Measurements from ENCODE around the gene LEMD3.
"Not testable (repeated sequence)": the region's sequence is repeated elsewhere in the genome, so short reads cannot be mapped to it uniquely, and the experiment has no call there.

The LEMD3 gene

GRCh38 chr12:65276916-65277530, 107.6 kb downstream of the LEMD3 start:
- peaks cover 0 to 9% (median 7%) of the 10 kb centered on the region in 10 experiments; a peak in 13 of 20 replicates for H3K4me1 ChIP-seq
- peaks cover 0 to 18% (median 12%) of the 10 kb centered on the region in 11 experiments; a peak in 17 of 22 replicates for H3K9me3 ChIP-seq (replicated peaks in 1 of 11)

GRCh38 chr12:65277994-65278575, 108.7 kb downstream of the LEMD3 start:
- H4K20me1 ChIP-seq, result peaks cover 0 to 12% (median 0%) of the 10 kb centered on the region in 11 experiments; a peak in 1 of 22 replicates
- no peak for TF ChIP-seq Cebpa-rat (IDR thresholded peaks at IDR 0.05)
- H3K27me3 ChIP-seq, result peaks cover 48 to 59% (median 54%) of the 10 kb centered on the region in 11 experiments
- no peak overlapping the region for H3K27ac ChIP-seq
- H3K4me2 ChIP-seq, result 0 out of 22 replicates have a peak overlapping the region, but pooled peaks of 1 of the 11 experiments have one; percentile 97
- H3K4me1 ChIP-seq, result peaks cover 0 to 9% (median 7%) of the 10 kb centered on the region in 10 experiments; a peak in 13 of 20 replicates
- peaks cover 0 to 18% (median 12%) of the 10 kb centered on the region in 11 experiments; a peak in 17 of 22 replicates for H3K9me3 ChIP-seq (replicated peaks in 1 of 11)
- H3K36me3 ChIP-seq, result no peaks in the 10 kb centered on the region
- no peak overlapping the region for H3K9ac ChIP-seq
- H3K4me3 ChIP-seq, result peak overlapping the region in 5 of 10 experiments; percentile 51 to 68 (median 56); a peak in 7 of 20 replicates

More at GRCh38 chr12:65276916-65277530, 107.6 kb downstream of the LEMD3 start:
- Histone ChIP-seq H4K20me1 (peaks cover 0 to 12% (median 0%) of the 10 kb centered on the region in 11 experiments; a peak in 1 of 22 replicates), H3K36me3 (no peaks in the 10 kb centered on the region), H3K4me3 (no peak overlapping the region), H3K27me3 (peaks cover 48 to 59% (median 54%) of the 10 kb centered on the region in 11 experiments), H3K9ac (no peak overlapping the region), H3K4me2 (no peak overlapping the region), H3K27ac (no peak overlapping the region)
- no peak for TF ChIP-seq Cebpa-rat (IDR thresholded peaks at IDR 0.05)

GRCh38 chr12:65278576-65279368, 109.4 kb downstream of the LEMD3 start, which contains the start of gene MSRB3:
Gene MSRB3 (plus strand): TSS chr12:65278683. CDS start chr12:65308580, 29,897 bp downstream.
- Histone ChIP-seq H4K20me1 (peaks cover 0 to 12% (median 0%) of the 10 kb centered on the region in 11 experiments; a peak in 1 of 22 replicates), H3K4me1 (peaks cover 0 to 9% (median 7%) of the 10 kb centered on the region in 10 experiments; a peak in 13 of 20 replicates), H3K9ac (peak within 1 kb of the TSS in 8 of 11 experiments; percentile 14 to 59 (median 42); a peak in 9 of 22 replicates), H3K36me3 (no peaks in the 10 kb centered on the region), H3K27ac (no peak within 1 kb of the TSS), H3K4me3 (peak within 1 kb of the TSS; percentile 51 to 68 (median 56)), H3K4me2 (peak within 1 kb of the TSS; percentile 81 to 99 (median 88)), H3K27me3 (peaks cover 48 to 59% (median 54%) of the 10 kb centered on the region in 11 experiments), H3K9me3 (replicated peaks in 1 of 11) (peaks cover 0 to 18% (median 12%) of the 10 kb centered on the region in 11 experiments; a peak in 17 of 22 replicates)
- no peak for TF ChIP-seq Cebpa-rat (IDR thresholded peaks at IDR 0.05)

- peaks cover 0 to 9% (median 7%) of the 10 kb centered on the region in 10 experiments; a peak in 13 of 20 replicates for H3K4me1 ChIP-seq
- H3K27ac ChIP-seq, result no peak overlapping the region
- H3K9me3 ChIP-seq (replicated peaks in 1 of 11), result peaks cover 0 to 18% (median 12%) of the 10 kb centered on the region in 11 experiments; a peak in 17 of 22 replicates
- H3K36me3 ChIP-seq, result no peaks in the 10 kb centered on the region
- peaks cover 48 to 59% (median 54%) of the 10 kb centered on the region in 11 experiments for H3K27me3 ChIP-seq
- H3K4me3 ChIP-seq, result peak overlapping the region; percentile 51 to 68 (median 56)
- peaks cover 0 to 12% (median 0%) of the 10 kb centered on the region in 11 experiments; a peak in 1 of 22 replicates for H4K20me1 ChIP-seq
- H3K9ac ChIP-seq, result peak overlapping the region in 8 of 11 experiments; percentile 14 to 59 (median 42); a peak in 9 of 22 replicates
- H3K4me2 ChIP-seq, result peak overlapping the region; percentile 81 to 99 (median 88)
- TF ChIP-seq Cebpa-rat (IDR thresholded peaks at IDR 0.05), result no peak
Measured at GRCh38 chr12:65279369-65280112, 110.2 kb downstream of the LEMD3 start.

- peaks cover 0 to 18% (median 12%) of the 10 kb centered on the region in 11 experiments; a peak in 17 of 22 replicates for H3K9me3 ChIP-seq (replicated peaks in 1 of 11)
- H3K4me3 ChIP-seq, result no peak overlapping the region
- H4K20me1 ChIP-seq, result peaks cover 0 to 12% (median 0%) of the 10 kb centered on the region in 11 experiments; a peak in 1 of 22 replicates
- TF ChIP-seq Cebpa-rat (IDR thresholded peaks at IDR 0.05), result no peak
- peaks cover 0 to 9% (median 7%) of the 10 kb centered on the region in 10 experiments; a peak in 13 of 20 replicates for H3K4me1 ChIP-seq
- no peak overlapping the region for H3K9ac ChIP-seq
- no peaks in the 10 kb centered on the region for H3K36me3 ChIP-seq
- H3K27ac ChIP-seq, result no peak overlapping the region
- H3K27me3 ChIP-seq, result peaks cover 48 to 59% (median 54%) of the 10 kb centered on the region in 11 experiments
- no peak overlapping the region for H3K4me2 ChIP-seq
Measured at GRCh38 chr12:65280306-65280705, 110.9 kb downstream of the LEMD3 start.

- Histone ChIP-seq H3K4me2 (no peak overlapping the region), H3K4me3 (no peak overlapping the region), H4K20me1 (peaks cover 0 to 12% (median 0%) of the 10 kb centered on the region in 11 experiments; a peak in 1 of 22 replicates), H3K9ac (no peak overlapping the region), H3K4me1 (peaks cover 0 to 9% (median 7%) of the 10 kb centered on the region in 10 experiments; a peak in 13 of 20 replicates), H3K27ac (no peak overlapping the region), H3K27me3 (peaks cover 39 to 42% (median 41%) of the 10 kb centered on the region in 11 experiments), H3K9me3 (replicated peaks in 1 of 11) (peaks cover 0 to 15% (median 11%) of the 10 kb centered on the region in 11 experiments; a peak in 17 of 22 replicates), H3K36me3 (no peaks in the 10 kb centered on the region)
- TF ChIP-seq Cebpa-rat (IDR thresholded peaks at IDR 0.05), result no peak
Measured at GRCh38 chr12:65282840-65283239, 113.5 kb downstream of the LEMD3 start.

- not testable (repeated sequence) for H3K4me3 ChIP-seq; H3K36me3 ChIP-seq; H3K9me3 ChIP-seq (replicated peaks in 1 of 11); H3K4me2 ChIP-seq; H4K20me1 ChIP-seq; H3K4me1 ChIP-seq; H3K9ac ChIP-seq; H3K27ac ChIP-seq
- H3K27me3 ChIP-seq, result peaks cover 12 to 15% (median 14%) of the 10 kb centered on the region in 11 experiments
Measured at GRCh38 chr12:65285532-65285931, 116.1 kb downstream of the LEMD3 start.

- Histone ChIP-seq H3K9me3 (replicated peaks in 1 of 11) (no peaks in the 10 kb centered on the region), H3K4me3 (no peak overlapping the region), H3K9ac (no peak overlapping the region), H4K20me1 (no peaks in the 10 kb centered on the region), H3K27me3 (no peaks in the 10 kb centered on the region), H3K36me3 (no peaks in the 10 kb centered on the region), H3K27ac (no peak overlapping the region), H3K4me2 (no peak overlapping the region), H3K4me1 (no peaks in the 10 kb centered on the region)
- no peak for TF ChIP-seq Cebpa-rat (IDR thresholded peaks at IDR 0.05)
Measured at GRCh38 chr12:65287426-65287825, 118.0 kb downstream of the LEMD3 start.

Data from BLaER1 treated with 17β-estradiol and CSF1 and Interleukin-3, amounts not matched to agents 10 nM and 100 nM (cell line).